HepG2 (cell line): Measurements from ENCODE around the gene PLBD2. TPM values are rescaled to one million over a fixed set of nuclear protein-coding genes. Genes with fewer than 3 reads are reported as not detected.

ENCODE experiments used
- ADNP ChIP-seq: sonication (generic); formaldehyde crosslinking; IDR thresholded peaks from 2 replicates; pipeline ENCODE4 v1.4.0; 2020; ENCODE audit warnings: missing genetic modification reagents
- GATAD1 ChIP-seq: IDR thresholded peaks from 2 replicates; pipeline ENCODE4 v1.6.1; 2016; ENCODE audit warnings: missing genetic modification reagents, missing compliant biosample characterization
- MED8 ChIP-seq: sonication (generic); formaldehyde crosslinking; IDR thresholded peaks from 2 replicates; pipeline ENCODE4 v1.8.1; 2023; ENCODE audit warnings: mild to moderate bottlenecking, missing genetic modification reagents; ENCODE audit not compliant: insufficient replicate concordance
- PATZ1 ChIP-seq: sonication (generic); formaldehyde crosslinking; IDR thresholded peaks from 2 replicates; pipeline ENCODE4 v1.4.0; 2020; ENCODE audit warnings: missing genetic modification reagents
- RFXAP ChIP-seq: sonication (generic); formaldehyde crosslinking; IDR thresholded peaks from 2 replicates; pipeline ENCODE4 v1.4.0; 2020; ENCODE audit warnings: missing genetic modification reagents, borderline replicate concordance
- ZBTB10 ChIP-seq: sonication (generic); formaldehyde crosslinking; IDR thresholded peaks from 2 replicates; pipeline ENCODE4 v1.4.0; 2020; ENCODE audit warnings: missing genetic modification reagents, borderline replicate concordance
- ZBTB4 ChIP-seq: sonication (generic); formaldehyde crosslinking; IDR thresholded peaks from 2 replicates; pipeline ENCODE4 v1.4.0; 2020; ENCODE audit warnings: missing genetic modification reagents, mild to moderate bottlenecking, borderline replicate concordance
- ZBTB44 ChIP-seq: sonication (generic); formaldehyde crosslinking; IDR thresholded peaks from 2 replicates; pipeline ENCODE4 v1.4.0; 2020; ENCODE audit warnings: missing genetic modification reagents
- ZMYM3 ChIP-seq: sonication (generic); formaldehyde crosslinking; IDR thresholded peaks from 2 replicates; pipeline ENCODE4 v1.5.1; 2020; ENCODE audit warnings: mild to moderate bottlenecking, missing genetic modification reagents
- ZNF20 ChIP-seq: sonication (generic); formaldehyde crosslinking; IDR thresholded peaks from 2 replicates; pipeline ENCODE4 v1.4.0; 2020; ENCODE audit warnings: mild to moderate bottlenecking, moderate library complexity, missing genetic modification reagents
- ZNF24 ChIP-seq: fragments of 450-650 bp; IDR thresholded peaks from 2 replicates; pipeline ENCODE4 v1.6.1; 2017; ENCODE audit warnings: antibody characterized with exemption, mild to moderate bottlenecking
- ZNF383 ChIP-seq: sonication (generic); formaldehyde crosslinking; IDR thresholded peaks from 2 replicates; pipeline ENCODE4 v1.4.0; 2020; ENCODE audit warnings: missing genetic modification reagents, mild to moderate bottlenecking, borderline replicate concordance
- polyA plus RNA-seq, 8 experiments: library from polyadenylated mRNA; depleted of rRNA in 3 of 8; stranded (reverse) in 7 of 8; unstranded in 1 of 8; fragments of >200 nt; fragmentation: Illumina TruSeq in 4 of 8; extraction: Trizol in 4 of 8; gene quantifications; 2 replicates each; pipeline versions ENCODE4 v1.2.1 to v1.2.3, GENCODE V29; 2011 to 2016; ENCODE audit warnings: low read depth in 4 of 8, missing spikeins in 1 of 8, mixed read lengths in 1 of 8; ENCODE audit not compliant: insufficient read depth in 1 of 8
- total RNA-seq, 5 experiments: library from RNA; depleted of rRNA; stranded (reverse); fragments of >200 nt; fragmentation: Illumina TruSeq; extraction: Trizol; gene quantifications; 2 replicates each; pipeline ENCODE4 v1.2.3, GENCODE V29; 2016; ENCODE audit warnings: low read depth in 1 of 5

PLBD2 gene
- total and polyA plus RNA-seq, 2 of the 13 experiments (the other 11 are each of a cell fraction or from before 2014, with no cell fraction given): 6.7 to 8.5 TPM

- TF ChIP-seq PATZ1 (CRISPR knock-in tag) (no peak), ZNF20 (CRISPR knock-in tag) (no peak), ZNF383 (CRISPR knock-in tag) (no peak), ZBTB10 (CRISPR knock-in tag) (no peak), ZBTB4 (CRISPR knock-in tag) (no peak), ZNF24 (no peak), RFXAP (CRISPR knock-in tag) (no peak), ADNP (no peak), ZBTB44 (CRISPR knock-in tag) (no peak), MED8 (CRISPR knock-in tag) (no peak), GATAD1 (CRISPR knock-in tag) (no peak), ZMYM3 (CRISPR knock-in tag) (no peak)
Observed at GRCh38 chr12:113387631-113388030, 29.2 kb downstream of the PLBD2 start (continued).
